K562 (cell line): ENCODE measurements around the gene UBR7. TPM values are rescaled to one million over a fixed set of nuclear protein-coding genes. Genes with fewer than 3 reads are reported as not detected.

Source experiments
- CXXC5 ChIP-seq: fragments of 250-450 bp; sonication (Bioruptor Pico); IDR thresholded peaks from 2 replicates; pipeline ENCODE4 v1.8.0; 2022; ENCODE audit warnings: inconsistent platforms, mild to moderate bottlenecking, moderate library complexity
- GATAD2A ChIP-seq: fragments of 450-650 bp; IDR thresholded peaks from 2 replicates; pipeline ENCODE4 v1.6.1; 2017
- NR2C1 ChIP-seq, 2 experiments: fragments of 450-650 bp; IDR thresholded peaks; 2 replicates each; pipeline ENCODE4 v1.6.1; 2017; ENCODE audit warnings: mild to moderate bottlenecking in 2 of 2, antibody characterized with exemption in 1 of 2, inconsistent platforms in 1 of 2, missing compliant biosample characterization in 1 of 2, missing genetic modification characterization in 1 of 2
- RFX1 ChIP-seq: fragments of 450-650 bp; IDR thresholded peaks from 2 replicates; pipeline ENCODE4 v1.6.1; 2016; ENCODE audit warnings: mild to moderate bottlenecking, moderate library complexity
- TCF7 ChIP-seq: sonication (generic); IDR thresholded peaks from 2 replicates; pipeline ENCODE4 v1.6.1; 2016; ENCODE audit warnings: antibody characterized with exemption, borderline replicate concordance
- TEAD1 ChIP-seq, 2 experiments: fragments of 450-650 bp in 1 of 2; sonication (generic) in 1 of 2; formaldehyde crosslinking; IDR thresholded peaks; 2 replicates each; pipeline versions ENCODE4 v1.4.0 to v1.8.0; 2020 to 2022; ENCODE audit warnings: mild to moderate bottlenecking in 2 of 2, missing genetic modification reagents in 1 of 2
- polyA plus RNA-seq, 8 experiments: library from polyadenylated mRNA; depleted of rRNA in 4 of 8; stranded (reverse) in 5 of 8; unstranded in 3 of 8; fragments of >200 nt; fragmentation: Nextera tagmentation in 2 of 8; fragmentation: Illumina TruSeq in 1 of 8; extraction: Ambion mirVana in 2 of 8; extraction: Trizol in 1 of 8; gene quantifications; 2 replicates each; pipeline versions ENCODE4 v1.2.1 to v1.2.3, GENCODE V29; 2011 to 2014; ENCODE audit warnings: inconsistent platforms in 1 of 8, missing spikeins in 1 of 8
- total RNA-seq, 7 experiments: library from RNA; depleted of rRNA in 6 of 7; stranded (reverse); fragments of >200 nt in 6 of 7; fragmentation: Illumina TruSeq in 2 of 7; extraction: Trizol in 2 of 7; gene quantifications; 2 replicates each; pipeline versions ENCODE4 v1.2.1 to v1.2.3, GENCODE V29; 2011 to 2021; ENCODE audit warnings: low replicate concordance in 1 of 7
- TF ChIP-seq, protein P1 (sequence below): fragments of 450-650 bp; IDR thresholded peaks from 2 replicates; pipeline ENCODE4 v1.6.1; 2016; ENCODE audit warnings: borderline replicate concordance
- TF ChIP-seq, protein P2 (sequence below): sonication (generic); formaldehyde crosslinking; IDR thresholded peaks from 2 replicates; pipeline ENCODE4 v1.8.0; 2022; ENCODE audit warnings: mild to moderate bottlenecking, missing genetic modification reagents
- TF ChIP-seq, protein P3 (sequence below): sonication (generic); formaldehyde crosslinking; IDR thresholded peaks from 2 replicates; pipeline ENCODE4 v1.8.0; 2022; ENCODE audit warnings: mild to moderate bottlenecking, missing genetic modification reagents
- TF ChIP-seq, protein P4 (sequence below): fragments of 450-650 bp; formaldehyde crosslinking; conservative IDR thresholded peaks from 2 replicates; pipeline ENCODE4 v1.4.0; 2022; ENCODE audit warnings: mild to moderate bottlenecking, missing genetic modification characterization
- TF ChIP-seq, protein P5 (sequence below): fragments of 250-450 bp; sonication (Bioruptor Pico); IDR thresholded peaks from 2 replicates; pipeline ENCODE4 v1.4.0; 2020

Gene UBR7
- total and polyA plus RNA-seq, 9 of the 15 experiments (the other 6 are each of a cell fraction or from before 2014, with no cell fraction given): 12.5 to 63.0 (median 34.4) TPM

DNA sequence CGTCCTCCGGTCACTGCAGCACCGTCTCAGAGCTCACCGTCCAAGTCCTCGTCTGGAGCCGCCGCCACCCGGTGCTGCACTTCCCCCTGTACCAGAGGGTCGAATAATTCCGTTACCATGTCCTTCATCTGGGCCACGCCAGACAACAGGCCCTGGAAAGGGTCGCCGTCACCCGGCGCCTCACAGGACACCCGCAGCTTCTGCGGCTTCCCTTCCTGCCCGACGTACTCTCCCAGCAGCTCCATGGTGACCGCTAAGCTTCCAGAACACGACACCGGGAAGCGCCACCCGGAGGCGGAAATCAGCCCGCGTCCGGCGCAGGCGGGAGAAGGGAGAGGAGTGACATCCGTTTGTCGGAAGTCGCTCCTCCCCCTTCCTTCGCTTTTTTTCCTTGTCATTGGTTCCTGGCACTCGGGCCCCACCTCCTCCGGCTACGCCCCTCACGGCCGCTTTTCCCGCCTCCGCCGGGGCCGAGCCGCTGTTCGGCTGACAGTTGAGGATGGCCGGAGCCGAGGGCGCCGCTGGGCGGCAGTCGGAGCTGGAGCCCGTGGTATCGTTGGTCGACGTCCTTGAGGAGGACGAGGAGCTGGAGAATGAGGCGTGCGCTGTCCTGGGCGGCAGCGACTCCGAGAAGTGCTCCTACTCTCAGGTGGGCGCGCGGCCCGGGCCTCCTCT is at the start of gene UBR7, which contains the start of gene GON7 (continued):
- TF ChIP-seq TCF7: no peak
- TF ChIP-seq TEAD1 (CRISPR knock-in tag; IDR thresholded peaks at IDR 0.05): no peak
- TF ChIP-seq, protein P1, sequence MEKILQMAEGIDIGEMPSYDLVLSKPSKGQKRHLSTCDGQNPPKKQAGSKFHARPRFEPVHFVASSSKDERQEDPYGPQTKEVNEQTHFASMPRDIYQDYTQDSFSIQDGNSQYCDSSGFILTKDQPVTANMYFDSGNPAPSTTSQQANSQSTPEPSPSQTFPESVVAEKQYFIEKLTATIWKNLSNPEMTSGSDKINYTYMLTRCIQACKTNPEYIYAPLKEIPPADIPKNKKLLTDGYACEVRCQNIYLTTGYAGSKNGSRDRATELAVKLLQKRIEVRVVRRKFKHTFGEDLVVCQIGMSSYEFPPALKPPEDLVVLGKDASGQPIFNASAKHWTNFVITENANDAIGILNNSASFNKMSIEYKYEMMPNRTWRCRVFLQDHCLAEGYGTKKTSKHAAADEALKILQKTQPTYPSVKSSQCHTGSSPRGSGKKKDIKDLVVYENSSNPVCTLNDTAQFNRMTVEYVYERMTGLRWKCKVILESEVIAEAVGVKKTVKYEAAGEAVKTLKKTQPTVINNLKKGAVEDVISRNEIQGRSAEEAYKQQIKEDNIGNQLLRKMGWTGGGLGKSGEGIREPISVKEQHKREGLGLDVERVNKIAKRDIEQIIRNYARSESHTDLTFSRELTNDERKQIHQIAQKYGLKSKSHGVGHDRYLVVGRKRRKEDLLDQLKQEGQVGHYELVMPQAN: peak; percentile 65
- peak; percentile 88 for TF ChIP-seq RFX1
- TF ChIP-seq, protein P2, sequence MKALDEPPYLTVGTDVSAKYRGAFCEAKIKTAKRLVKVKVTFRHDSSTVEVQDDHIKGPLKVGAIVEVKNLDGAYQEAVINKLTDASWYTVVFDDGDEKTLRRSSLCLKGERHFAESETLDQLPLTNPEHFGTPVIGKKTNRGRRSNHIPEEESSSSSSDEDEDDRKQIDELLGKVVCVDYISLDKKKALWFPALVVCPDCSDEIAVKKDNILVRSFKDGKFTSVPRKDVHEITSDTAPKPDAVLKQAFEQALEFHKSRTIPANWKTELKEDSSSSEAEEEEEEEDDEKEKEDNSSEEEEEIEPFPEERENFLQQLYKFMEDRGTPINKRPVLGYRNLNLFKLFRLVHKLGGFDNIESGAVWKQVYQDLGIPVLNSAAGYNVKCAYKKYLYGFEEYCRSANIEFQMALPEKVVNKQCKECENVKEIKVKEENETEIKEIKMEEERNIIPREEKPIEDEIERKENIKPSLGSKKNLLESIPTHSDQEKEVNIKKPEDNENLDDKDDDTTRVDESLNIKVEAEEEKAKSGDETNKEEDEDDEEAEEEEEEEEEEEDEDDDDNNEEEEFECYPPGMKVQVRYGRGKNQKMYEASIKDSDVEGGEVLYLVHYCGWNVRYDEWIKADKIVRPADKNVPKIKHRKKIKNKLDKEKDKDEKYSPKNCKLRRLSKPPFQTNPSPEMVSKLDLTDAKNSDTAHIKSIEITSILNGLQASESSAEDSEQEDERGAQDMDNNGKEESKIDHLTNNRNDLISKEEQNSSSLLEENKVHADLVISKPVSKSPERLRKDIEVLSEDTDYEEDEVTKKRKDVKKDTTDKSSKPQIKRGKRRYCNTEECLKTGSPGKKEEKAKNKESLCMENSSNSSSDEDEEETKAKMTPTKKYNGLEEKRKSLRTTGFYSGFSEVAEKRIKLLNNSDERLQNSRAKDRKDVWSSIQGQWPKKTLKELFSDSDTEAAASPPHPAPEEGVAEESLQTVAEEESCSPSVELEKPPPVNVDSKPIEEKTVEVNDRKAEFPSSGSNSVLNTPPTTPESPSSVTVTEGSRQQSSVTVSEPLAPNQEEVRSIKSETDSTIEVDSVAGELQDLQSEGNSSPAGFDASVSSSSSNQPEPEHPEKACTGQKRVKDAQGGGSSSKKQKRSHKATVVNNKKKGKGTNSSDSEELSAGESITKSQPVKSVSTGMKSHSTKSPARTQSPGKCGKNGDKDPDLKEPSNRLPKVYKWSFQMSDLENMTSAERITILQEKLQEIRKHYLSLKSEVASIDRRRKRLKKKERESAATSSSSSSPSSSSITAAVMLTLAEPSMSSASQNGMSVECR: peak; percentile 91; the same call in 1 of the 2 replicates
- TF ChIP-seq, protein P3, sequence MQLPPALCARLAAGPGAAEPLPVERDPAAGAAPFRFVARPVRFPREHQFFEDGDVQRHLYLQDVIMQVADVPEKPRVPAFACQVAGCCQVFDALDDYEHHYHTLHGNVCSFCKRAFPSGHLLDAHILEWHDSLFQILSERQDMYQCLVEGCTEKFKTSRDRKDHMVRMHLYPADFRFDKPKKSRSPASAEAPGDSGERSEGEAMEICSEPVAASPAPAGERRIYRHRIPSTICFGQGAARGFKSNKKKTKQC (CRISPR knock-in tag): peak; percentile 27; the same call in 1 of the 2 replicates
- TF ChIP-seq GATAD2A: no peak
- TF ChIP-seq, protein P4, sequence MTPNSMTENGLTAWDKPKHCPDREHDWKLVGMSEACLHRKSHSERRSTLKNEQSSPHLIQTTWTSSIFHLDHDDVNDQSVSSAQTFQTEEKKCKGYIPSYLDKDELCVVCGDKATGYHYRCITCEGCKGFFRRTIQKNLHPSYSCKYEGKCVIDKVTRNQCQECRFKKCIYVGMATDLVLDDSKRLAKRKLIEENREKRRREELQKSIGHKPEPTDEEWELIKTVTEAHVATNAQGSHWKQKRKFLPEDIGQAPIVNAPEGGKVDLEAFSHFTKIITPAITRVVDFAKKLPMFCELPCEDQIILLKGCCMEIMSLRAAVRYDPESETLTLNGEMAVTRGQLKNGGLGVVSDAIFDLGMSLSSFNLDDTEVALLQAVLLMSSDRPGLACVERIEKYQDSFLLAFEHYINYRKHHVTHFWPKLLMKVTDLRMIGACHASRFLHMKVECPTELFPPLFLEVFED (CRISPR knock-in tag): no peak
- TF ChIP-seq NR2C1 (IDR thresholded peaks at IDR 0.05): peak; percentile 58; the same call in 1 of the 2 replicates
- peak; percentile 79 for TF ChIP-seq NR2C1 (tag; IDR thresholded peaks at IDR 0.05)
- TF ChIP-seq, protein P5, sequence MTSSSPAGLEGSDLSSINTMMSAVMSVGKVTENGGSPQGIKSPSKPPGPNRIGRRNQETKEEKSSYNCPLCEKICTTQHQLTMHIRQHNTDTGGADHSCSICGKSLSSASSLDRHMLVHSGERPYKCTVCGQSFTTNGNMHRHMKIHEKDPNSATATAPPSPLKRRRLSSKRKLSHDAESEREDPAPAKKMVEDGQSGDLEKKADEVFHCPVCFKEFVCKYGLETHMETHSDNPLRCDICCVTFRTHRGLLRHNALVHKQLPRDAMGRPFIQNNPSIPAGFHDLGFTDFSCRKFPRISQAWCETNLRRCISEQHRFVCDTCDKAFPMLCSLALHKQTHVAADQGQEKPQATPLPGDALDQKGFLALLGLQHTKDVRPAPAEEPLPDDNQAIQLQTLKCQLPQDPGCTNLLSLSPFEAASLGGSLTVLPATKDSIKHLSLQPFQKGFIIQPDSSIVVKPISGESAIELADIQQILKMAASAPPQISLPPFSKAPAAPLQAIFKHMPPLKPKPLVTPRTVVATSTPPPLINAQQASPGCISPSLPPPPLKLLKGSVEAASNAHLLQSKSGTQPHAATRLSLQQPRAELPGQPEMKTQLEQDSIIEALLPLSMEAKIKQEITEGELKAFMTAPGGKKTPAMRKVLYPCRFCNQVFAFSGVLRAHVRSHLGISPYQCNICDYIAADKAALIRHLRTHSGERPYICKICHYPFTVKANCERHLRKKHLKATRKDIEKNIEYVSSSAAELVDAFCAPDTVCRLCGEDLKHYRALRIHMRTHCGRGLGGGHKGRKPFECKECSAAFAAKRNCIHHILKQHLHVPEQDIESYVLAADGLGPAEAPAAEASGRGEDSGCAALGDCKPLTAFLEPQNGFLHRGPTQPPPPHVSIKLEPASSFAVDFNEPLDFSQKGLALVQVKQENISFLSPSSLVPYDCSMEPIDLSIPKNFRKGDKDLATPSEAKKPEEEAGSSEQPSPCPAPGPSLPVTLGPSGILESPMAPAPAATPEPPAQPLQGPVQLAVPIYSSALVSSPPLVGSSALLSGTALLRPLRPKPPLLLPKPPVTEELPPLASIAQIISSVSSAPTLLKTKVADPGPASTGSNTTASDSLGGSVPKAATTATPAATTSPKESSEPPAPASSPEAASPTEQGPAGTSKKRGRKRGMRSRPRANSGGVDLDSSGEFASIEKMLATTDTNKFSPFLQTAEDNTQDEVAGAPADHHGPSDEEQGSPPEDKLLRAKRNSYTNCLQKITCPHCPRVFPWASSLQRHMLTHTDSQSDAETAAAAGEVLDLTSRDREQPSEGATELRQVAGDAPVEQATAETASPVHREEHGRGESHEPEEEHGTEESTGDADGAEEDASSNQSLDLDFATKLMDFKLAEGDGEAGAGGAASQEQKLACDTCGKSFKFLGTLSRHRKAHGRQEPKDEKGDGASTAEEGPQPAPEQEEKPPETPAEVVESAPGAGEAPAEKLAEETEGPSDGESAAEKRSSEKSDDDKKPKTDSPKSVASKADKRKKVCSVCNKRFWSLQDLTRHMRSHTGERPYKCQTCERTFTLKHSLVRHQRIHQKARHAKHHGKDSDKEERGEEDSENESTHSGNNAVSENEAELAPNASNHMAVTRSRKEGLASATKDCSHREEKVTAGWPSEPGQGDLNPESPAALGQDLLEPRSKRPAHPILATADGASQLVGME (CRISPR knock-in tag): no peak
- peak; percentile 77 for TF ChIP-seq CXXC5 (CRISPR knock-in tag)
